Measurements from ENCODE around the gene CCDC186.

The CCDC186 gene

GRCh38 chr10:114173921-114174694 is at the start of gene CCDC186:
Gene CCDC186, minus strand, starts transcription at chr10:114174203. Its CDS starts 10,935 bp downstream, at chr10:114163268.
- peak; percentile 97 for DNase-seq

- no peak for DNase-seq
These were observed 49.1 kb upstream of the CCDC186 start for GRCh38 chr10:114223066-114223465.

- DNase-seq: no peak
These were observed 47.2 kb upstream of the CCDC186 start for GRCh38 chr10:114221235-114221634.

- no peak for DNase-seq
These were observed 46.3 kb upstream of the CCDC186 start for GRCh38 chr10:114220281-114220680.

GRCh38 chr10:114215033-114215432 is 41.0 kb upstream of the CCDC186 start:
- no peak for DNase-seq

- DNase-seq: no peak
These were observed 38.1 kb upstream of the CCDC186 start for GRCh38 chr10:114212153-114212552.

GRCh38 chr10:114208351-114208750 is 34.3 kb upstream of the CCDC186 start:
- no peak for DNase-seq

- DNase-seq: no peak
These were observed 33.3 kb upstream of the CCDC186 start for GRCh38 chr10:114207349-114207748.

- no peak for DNase-seq
These were observed 32.9 kb upstream of the CCDC186 start for GRCh38 chr10:114206902-114207301.

- no peak for DNase-seq
These were observed 28.8 kb upstream of the CCDC186 start for GRCh38 chr10:114202812-114203211.

- DNase-seq: no peak
These were observed 25.2 kb upstream of the CCDC186 start for GRCh38 chr10:114199239-114199638.

- no peak for DNase-seq
These were observed 21.1 kb upstream of the CCDC186 start for GRCh38 chr10:114195079-114195478.

- no peak for DNase-seq
These were observed 15.7 kb upstream of the CCDC186 start for GRCh38 chr10:114189700-114190099.

GRCh38 chr10:114188900-114189299 is 14.9 kb upstream of the CCDC186 start:
- DNase-seq: no peak

- DNase-seq: no peak
These were observed 14.0 kb upstream of the CCDC186 start for GRCh38 chr10:114188001-114188400.

GRCh38 chr10:114184276-114184675 is 10.3 kb upstream of the CCDC186 start:
- DNase-seq: no peak

- DNase-seq: no peak
These were observed 9.6 kb upstream of the CCDC186 start for GRCh38 chr10:114183563-114183962.

- no peak for DNase-seq
These were observed 8.0 kb upstream of the CCDC186 start for GRCh38 chr10:114181971-114182370.

GRCh38 chr10:114180937-114181336 is 6.9 kb upstream of the CCDC186 start:
- DNase-seq: no peak

- DNase-seq: no peak
These were observed 5.7 kb upstream of the CCDC186 start for GRCh38 chr10:114179747-114180146.

GRCh38 chr10:114179148-114179547 is 5.1 kb upstream of the CCDC186 start, which contains the start of gene TDRD1:
Gene TDRD1, plus strand, starts transcription at chr10:114179353. Its CDS starts 8,479 bp downstream, at chr10:114187832.
- DNase-seq: no peak

- no peak for DNase-seq
These were observed 2.5 kb upstream of the CCDC186 start for GRCh38 chr10:114176511-114176910.

- no peak for DNase-seq
These were observed 1.7 kb upstream of the CCDC186 start for GRCh38 chr10:114175667-114176066.

- no peak for DNase-seq
These were observed 739 bp upstream of the CCDC186 start for GRCh38 chr10:114174695-114175188.

GRCh38 chr10:114173603-114173920 is 441 bp downstream of the CCDC186 start:
- DNase-seq: no peak
